Ovary (tissue), 9 donors: ENCODE data around the gene GTF3A. TPM values are rescaled to one million over a fixed set of nuclear protein-coding genes. Genes with fewer than 3 reads are reported as not detected.

ENCODE experiments used
- DNase-seq, 5 donors: peaks; one replicate each; pipeline ENCODE4 v3.0.0-alpha.2; 2019 to 2020
- H3K27ac ChIP-seq, 2 donors: fragments of 200-600 bp; one replicate each; pipeline versions ENCODE4 v1.5.1 to v1.8.0; 2019 to 2022
- H3K27me3 ChIP-seq: fragments of 200-600 bp; one replicate; pipeline ENCODE4 v1.8.0; 2022
- H3K36me3 ChIP-seq: fragments of 200-600 bp; sonication (generic); one replicate; pipeline ENCODE4 v1.5.1; 2019
- H3K4me1 ChIP-seq: one replicate; pipeline ENCODE4 v1.8.1; 2013; ENCODE audit warnings: mild to moderate bottlenecking, moderate library complexity; ENCODE audit not compliant: insufficient read depth
- H3K4me3 ChIP-seq: fragments of 200-600 bp; sonication (generic); one replicate; pipeline ENCODE4 v1.5.1; 2017
- H3K9me3 ChIP-seq, 2 donors: fragments of 200-600 bp in 1 of 2; sonication (generic) in 1 of 2; one replicate each; pipeline versions ENCODE4 v1.5.1 to v1.8.1; 2013 to 2019; ENCODE audit warnings: mild to moderate bottlenecking in 1 of 2, moderate library complexity in 1 of 2
- EP300 ChIP-seq: sonication (generic); formaldehyde crosslinking; IDR thresholded peaks from one replicate; pipeline ENCODE4 v1.6.1; 2017; ENCODE audit warnings: antibody characterized with exemption
- POLR2A ChIP-seq: fragments of 450-650 bp; IDR thresholded peaks from one replicate; pipeline ENCODE4 v1.6.1; 2017; ENCODE audit warnings: antibody characterized with exemption, mild to moderate bottlenecking, moderate library complexity
- WGBS, 3 donors: extraction: QIAGEN DNeasy Blood & Tissue Kit in 1 of 3; methylation state at CpG; one replicate each; pipeline versions ENCODE4 v1.1.5 to v1.1.7; 2013 to 2017; 5-methylcytosine and 5-hydroxymethylcytosine counted together
- intact Hi-C, 4 donors: fragments of 100-400 bp; cut with DNase I; formaldehyde crosslinking; loops; one replicate each; pipeline versions ENCODE4 v1.11.0 to v1.15.1; 2022 to 2023
- polyA plus RNA-seq, 2 donors: library from polyadenylated mRNA; stranded (reverse); fragments of 200-250 nt in 1 of 2; fragments of 350-450 nt in 1 of 2; fragmentation: Illumina TruSeq in 1 of 2; extraction: RNeasy Lipid Tissue Mini Kit (QIAGEN cat#74804) in 1 of 2; gene quantifications; one replicate each; pipeline ENCODE4 v1.2.3, GENCODE V29; 2013 to 2014
- total RNA-seq, 7 donors: library from RNA; depleted of rRNA in 2 of 7; stranded (reverse); fragments of >200 nt in 2 of 7; fragmentation: NEBNext Ultra II Directional in 3 of 7; extraction: Animal tissue kit (Norgen Biotek cat#: 25700) in 3 of 7; gene quantifications; one replicate each; pipeline versions ENCODE4 v1.1.0 to v1.2.4, GENCODE V29; 2016 to 2023
- TF ChIP-seq, protein P1 (sequence below), 3 donors: fragments of 450-650 bp in 2 of 3; fragments of 200-600 bp in 1 of 3; IDR thresholded peaks; one replicate each; pipeline versions ENCODE4 v1.5.1 to v1.8.0; 2016 to 2022; ENCODE audit warnings: antibody characterized with exemption in 3 of 3, mild to moderate bottlenecking in 1 of 3
- donor health status: DM: no; HTN: no; CAD: no; lungs with moderate emphysema.
- donor health status: DM: no; HTN: no; CAD: no.
- donor health status: Bipolar disorder and iron deficiency.
- donor health status: DM: yes; HTN: yes; CAD: no.
- donor health status: DM: no; HTN: no; CAD: no.
- donor health status: DM: yes; HTN: yes; CAD: no.

The GTF3A gene
- total and polyA plus RNA-seq, 9 donors, result 41.0 to 87.6 (median 46.9) TPM

DNA sequence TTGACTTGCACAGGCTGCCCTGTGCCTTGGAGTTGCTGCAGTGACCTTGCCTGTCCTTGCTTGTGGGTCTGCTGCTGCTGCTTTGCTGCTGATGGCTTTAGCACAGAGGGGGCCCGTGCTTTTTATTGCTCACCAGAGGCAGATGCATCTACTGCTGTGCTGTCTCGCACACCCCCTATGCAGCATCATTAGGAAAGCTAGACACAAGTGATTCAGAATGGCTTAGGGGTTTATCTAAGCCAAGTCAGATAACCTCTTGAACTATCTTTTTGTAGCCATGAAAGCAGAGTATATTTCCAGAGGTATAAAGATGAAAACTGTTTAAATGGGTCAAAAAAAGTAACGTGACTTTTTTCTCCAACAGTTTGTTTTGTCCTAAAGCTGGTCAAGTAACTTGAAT lies 7.8 kb downstream of the GTF3A start:
- peaks cover 2% of the 10 kb centered on the region for H3K4me1 ChIP-seq
- H3K4me3 ChIP-seq, result no peak overlapping the region
- TF ChIP-seq POLR2A (no peak), EP300 (no peak)
- TF ChIP-seq, protein P1, sequence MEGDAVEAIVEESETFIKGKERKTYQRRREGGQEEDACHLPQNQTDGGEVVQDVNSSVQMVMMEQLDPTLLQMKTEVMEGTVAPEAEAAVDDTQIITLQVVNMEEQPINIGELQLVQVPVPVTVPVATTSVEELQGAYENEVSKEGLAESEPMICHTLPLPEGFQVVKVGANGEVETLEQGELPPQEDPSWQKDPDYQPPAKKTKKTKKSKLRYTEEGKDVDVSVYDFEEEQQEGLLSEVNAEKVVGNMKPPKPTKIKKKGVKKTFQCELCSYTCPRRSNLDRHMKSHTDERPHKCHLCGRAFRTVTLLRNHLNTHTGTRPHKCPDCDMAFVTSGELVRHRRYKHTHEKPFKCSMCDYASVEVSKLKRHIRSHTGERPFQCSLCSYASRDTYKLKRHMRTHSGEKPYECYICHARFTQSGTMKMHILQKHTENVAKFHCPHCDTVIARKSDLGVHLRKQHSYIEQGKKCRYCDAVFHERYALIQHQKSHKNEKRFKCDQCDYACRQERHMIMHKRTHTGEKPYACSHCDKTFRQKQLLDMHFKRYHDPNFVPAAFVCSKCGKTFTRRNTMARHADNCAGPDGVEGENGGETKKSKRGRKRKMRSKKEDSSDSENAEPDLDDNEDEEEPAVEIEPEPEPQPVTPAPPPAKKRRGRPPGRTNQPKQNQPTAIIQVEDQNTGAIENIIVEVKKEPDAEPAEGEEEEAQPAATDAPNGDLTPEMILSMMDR (IDR thresholded peaks at IDR 0.05), result no peak
- 79 to 80% (median 80%) methylated on average over 3 of the region's 3 CpGs for WGBS, 3 donors
- H3K9me3 ChIP-seq, result no peaks in the 10 kb centered on the region
- intact Hi-C loops, result no loop called here
- H3K27me3 ChIP-seq, result no peaks in the 10 kb centered on the region
- H3K27ac ChIP-seq, result no peak overlapping the region
- DNase-seq, result no peak
- H3K36me3 ChIP-seq, result no peaks in the 10 kb centered on the region

DNA sequence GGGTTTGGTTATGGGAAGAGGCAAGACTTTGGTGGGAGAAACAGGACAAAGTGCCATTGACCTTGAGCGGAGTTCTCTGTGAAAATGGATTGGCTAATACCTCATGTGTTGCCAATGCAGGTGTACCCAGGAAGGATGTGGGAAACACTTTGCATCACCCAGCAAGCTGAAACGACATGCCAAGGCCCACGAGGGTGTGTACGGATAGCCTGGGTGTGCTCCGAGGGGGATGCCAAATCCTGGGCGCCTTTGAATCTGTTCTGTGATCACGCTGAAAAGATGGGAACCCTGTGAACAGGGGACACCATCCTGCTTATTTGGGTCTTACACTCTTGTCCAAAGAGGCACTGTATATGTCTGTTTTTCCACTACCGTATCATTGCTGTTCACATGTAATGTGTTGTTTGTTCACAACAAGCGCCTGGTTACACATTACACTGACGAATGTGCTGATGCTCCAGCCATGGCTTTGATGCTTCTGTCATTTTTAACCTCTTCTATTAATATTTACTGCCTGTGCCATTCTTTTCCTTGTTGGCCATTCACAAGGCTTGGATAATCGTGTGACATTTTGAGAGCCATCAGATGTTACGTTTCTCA lies 8.3 kb downstream of the GTF3A start:
- no peak for DNase-seq
- H3K27ac ChIP-seq, result no peak overlapping the region
- peaks cover 1% of the 10 kb centered on the region for H3K4me1 ChIP-seq
- no peak overlapping the region for H3K4me3 ChIP-seq
- TF ChIP-seq POLR2A, result no peak
- 84 to 86% (median 84%) methylated on average over 12 of the region's 12 CpGs for WGBS, 3 donors
- no peaks in the 10 kb centered on the region for H3K27me3 ChIP-seq
- no peaks in the 10 kb centered on the region for H3K9me3 ChIP-seq
- H3K36me3 ChIP-seq, result no peaks in the 10 kb centered on the region
- intact Hi-C loops, result no loop called here

DNA sequence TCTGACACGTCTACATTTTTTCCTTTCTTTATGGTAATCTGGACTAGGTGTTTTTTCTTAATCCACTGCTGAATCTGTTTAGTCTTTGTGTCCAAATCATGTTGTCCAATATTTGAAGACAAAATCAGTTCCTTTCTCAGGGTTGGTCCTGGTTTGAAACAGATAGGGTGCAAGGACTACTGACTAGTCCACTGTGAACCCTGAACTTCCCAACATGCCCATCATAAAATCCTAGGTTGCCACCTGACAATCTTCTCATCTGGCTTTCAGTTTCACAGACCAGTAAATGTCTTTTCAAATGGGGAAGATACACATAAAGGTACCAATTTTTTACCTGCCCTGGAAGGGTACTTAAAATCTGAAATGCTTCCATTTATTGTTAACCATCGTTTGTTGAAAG lies 12.7 kb downstream of the GTF3A start:
- no peak overlapping the region for H3K27ac ChIP-seq
- no peaks in the 10 kb centered on the region for H3K36me3 ChIP-seq
- intact Hi-C loops, result no loop called here
- 86 to 98% (median 91%) methylated on average over 2 of the region's 2 CpGs for WGBS, 3 donors
- no peaks in the 10 kb centered on the region for H3K9me3 ChIP-seq
- no peaks in the 10 kb centered on the region for H3K27me3 ChIP-seq
- no peaks in the 10 kb centered on the region for H3K4me1 ChIP-seq
- no peak for DNase-seq
- H3K4me3 ChIP-seq, result no peak overlapping the region
- TF ChIP-seq EP300 (no peak), POLR2A (no peak)
- TF ChIP-seq, protein P1 (IDR thresholded peaks at IDR 0.05), result no peak

DNA sequence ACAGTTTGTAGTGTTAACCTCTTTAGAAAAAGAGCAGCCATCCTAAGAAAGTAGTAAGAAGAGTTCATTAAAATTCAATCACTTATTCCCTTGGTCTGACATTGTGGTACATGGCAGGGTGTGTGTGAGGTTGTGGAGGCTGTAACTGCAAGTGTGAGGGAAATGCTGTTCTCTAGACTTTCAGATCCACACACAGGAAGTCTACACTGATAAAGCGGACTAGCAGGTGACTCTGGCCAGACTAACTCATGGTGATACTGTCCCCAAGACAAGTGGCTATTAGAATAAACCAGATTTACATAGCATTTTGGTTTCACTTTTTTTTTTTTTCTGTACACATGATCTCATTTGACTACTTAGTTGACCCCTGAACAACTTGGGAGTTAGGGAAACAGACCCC lies 16.0 kb downstream of the GTF3A start:
- Histone ChIP-seq H3K27ac (no peak overlapping the region), H3K4me3 (no peak overlapping the region), H3K4me1 (no peaks in the 10 kb centered on the region), H3K36me3 (no peaks in the 10 kb centered on the region), H3K27me3 (no peaks in the 10 kb centered on the region), H3K9me3 (no peaks in the 10 kb centered on the region)
- 97 to 100% (median 100%) methylated on average over 1 of the region's 1 CpG for WGBS, 3 donors
- no peak for TF ChIP-seq POLR2A
- no peak for TF ChIP-seq EP300
- TF ChIP-seq, protein P1 (IDR thresholded peaks at IDR 0.05), result no peak
- intact Hi-C loops, result loop anchor here in 1 of 4 donors (10.0 kb wide), 1 partner anchor 186 kb away; the partner anchor contains the start of gene RPL21
- DNase-seq, result no peak

DNA sequence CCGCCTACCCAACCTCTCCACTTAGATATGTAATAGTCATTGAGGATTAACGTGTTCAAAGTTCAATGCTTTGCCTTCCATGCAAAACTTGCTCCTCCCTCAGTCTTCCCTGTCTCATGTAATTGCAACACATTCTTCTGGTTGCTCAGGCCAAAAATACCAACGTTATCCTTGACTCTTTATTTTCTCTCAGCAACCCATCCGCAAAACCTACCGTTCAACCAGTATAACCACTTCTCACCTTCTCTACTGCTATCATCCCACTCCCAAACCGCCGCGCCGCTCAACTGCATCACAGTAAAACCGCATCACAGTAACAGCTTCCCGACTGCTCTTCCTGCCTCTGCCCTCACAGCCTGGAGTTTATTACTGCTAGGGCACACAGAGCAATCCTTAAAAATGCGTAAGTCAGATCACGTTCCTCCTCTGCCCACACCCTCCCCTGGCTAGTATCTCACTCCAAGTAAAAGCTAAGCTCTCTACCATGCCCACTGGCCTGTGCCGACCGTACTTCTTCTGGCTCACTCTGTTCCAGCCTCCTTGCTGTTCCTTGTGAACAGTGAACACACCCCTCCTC lies 17.7 kb downstream of the GTF3A start:
- no peak overlapping the region for H3K4me3 ChIP-seq
- H3K27ac ChIP-seq, result no peak overlapping the region
- no peaks in the 10 kb centered on the region for H3K27me3 ChIP-seq
- H3K36me3 ChIP-seq, result no peaks in the 10 kb centered on the region
- no peaks in the 10 kb centered on the region for H3K4me1 ChIP-seq
- intact Hi-C loops, result loop anchor here in 1 of 4 donors (10.0 kb wide), 1 partner anchor 187 kb away; the partner anchor contains the start of gene RPL21
- no peaks in the 10 kb centered on the region for H3K9me3 ChIP-seq
- 73 to 78% (median 74%) methylated on average over 15 of the region's 15 CpGs for WGBS, 3 donors
- DNase-seq, result no peak
- no peak for TF ChIP-seq POLR2A
- TF ChIP-seq, protein P1 (IDR thresholded peaks at IDR 0.05), result no peak
- no peak for TF ChIP-seq EP300
